Activated gamma-delta T cell treated with anti-CD3 and anti-CD28 coated beads, Interleukin-2, amount 50 U/mL, for 16 hours (primary cell): ENCODE results near the gene CABP1.
"Not testable (repeated sequence)": the region's sequence is repeated elsewhere in the genome, so short reads cannot be mapped to it uniquely, and the experiment has no call there.

Experiments
- DNase-seq: peaks from one replicate; pipeline ENCODE4 v3.0.0-alpha.2; 2020; ENCODE audit warnings: low read depth

Gene CABP1

DNA sequence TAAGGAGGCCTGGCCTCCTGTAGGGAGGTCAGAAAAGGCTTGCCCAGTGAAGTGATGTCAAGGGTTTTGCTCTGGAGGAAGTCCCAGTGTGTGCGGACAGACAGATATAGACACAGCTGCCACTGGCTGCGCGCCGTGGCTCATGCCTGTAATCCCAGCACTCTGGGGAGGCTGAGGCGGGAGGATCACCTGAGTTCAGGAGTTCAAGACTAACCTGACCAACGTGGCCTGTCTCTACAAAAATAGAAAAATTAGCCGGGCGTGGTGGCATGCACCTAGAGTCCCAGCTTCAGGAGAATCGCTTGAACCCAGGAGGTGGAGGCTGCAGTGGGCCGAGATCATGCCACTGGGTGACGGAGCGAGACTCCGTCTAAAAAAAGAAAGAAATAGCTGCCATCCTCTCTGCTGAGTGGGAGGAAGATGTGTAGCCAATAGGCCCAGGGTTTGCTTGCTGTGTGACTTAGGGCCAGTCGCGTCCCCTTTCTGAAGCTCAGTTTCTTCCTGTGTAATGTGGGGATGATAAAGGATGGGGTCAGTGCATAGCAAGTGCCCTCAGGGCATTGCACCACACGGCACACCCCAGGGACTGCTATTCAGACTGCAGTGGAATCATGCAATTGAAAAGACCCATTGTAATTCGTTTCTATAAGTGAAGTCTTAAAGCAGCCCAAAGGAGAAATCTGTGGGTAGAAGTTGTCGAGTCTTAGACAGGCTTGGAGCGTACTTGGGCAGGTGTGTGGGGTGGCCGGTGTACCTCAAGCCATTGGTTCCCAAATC, 27.9 kb downstream of the CABP1 start:
- DNase-seq: no peak

GRCh38 chr12:120668868-120669840, 28.7 kb downstream of the CABP1 start:
- DNase-seq: no peak

GRCh38 chr12:120670237-120670636, 29.8 kb downstream of the CABP1 start:
- not testable (repeated sequence) for DNase-seq

- no peak for DNase-seq
These were observed 30.2 kb downstream of the CABP1 start for GRCh38 chr12:120670667-120671066.

DNA sequence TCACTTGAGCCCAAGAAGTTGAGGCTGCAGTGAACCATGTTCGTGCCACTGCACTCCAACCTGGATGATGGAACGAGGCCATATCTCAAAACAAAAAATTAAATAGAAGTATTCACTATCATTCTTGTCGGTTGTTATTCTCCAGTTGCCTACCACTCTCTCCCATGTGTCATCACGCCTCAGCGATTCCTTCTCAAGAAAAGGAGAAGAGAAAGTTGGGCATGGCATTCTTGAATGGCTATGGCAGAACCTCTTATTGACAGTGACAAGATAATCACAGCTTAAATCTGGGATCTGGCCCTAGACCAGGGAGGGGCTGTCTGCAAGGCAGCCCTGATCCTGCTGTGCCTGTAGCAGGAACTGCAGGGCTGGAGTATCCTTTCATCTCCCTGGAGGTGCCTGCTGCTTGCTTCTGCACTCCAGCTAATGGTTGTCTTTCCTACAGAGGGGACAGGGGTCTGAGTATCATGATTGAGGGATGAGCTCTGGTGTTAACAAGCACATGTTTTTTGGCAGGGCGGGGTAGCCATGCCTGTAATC, 33.7 kb downstream of the CABP1 start:
- DNase-seq: no peak

DNA sequence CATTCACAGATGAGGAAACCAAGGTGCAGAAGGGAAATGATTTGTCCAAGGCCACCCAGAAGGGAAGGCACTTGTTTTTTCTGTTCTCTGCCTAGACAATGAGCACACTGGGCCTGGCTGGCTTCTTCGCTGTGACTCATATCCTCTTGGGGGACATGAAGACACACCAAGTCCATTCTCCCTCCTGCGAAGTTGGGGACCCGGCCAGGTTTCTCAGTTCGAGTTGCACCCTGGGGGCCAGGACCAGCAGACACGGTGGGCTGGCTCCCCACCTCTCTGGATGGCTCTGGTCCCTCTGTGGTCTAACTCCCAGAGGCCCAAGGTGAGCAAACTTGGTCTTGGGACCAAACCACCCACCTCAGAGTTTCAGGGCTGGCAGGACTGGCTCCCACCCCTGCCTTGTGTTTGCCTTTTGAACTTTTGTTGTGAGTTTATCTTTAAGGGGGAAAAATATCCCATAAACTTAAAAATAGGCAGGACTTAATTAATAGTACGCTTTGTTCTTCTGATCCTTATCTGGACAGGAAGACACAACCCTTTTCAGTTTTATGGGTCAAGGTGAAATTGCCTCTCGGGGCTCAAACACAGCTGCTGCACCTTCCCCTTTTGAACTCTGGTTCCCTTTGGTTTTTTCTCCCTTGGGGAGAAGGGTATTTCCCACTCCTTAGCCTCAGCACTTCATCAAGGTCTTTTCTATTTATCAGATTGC, 37.5 kb downstream of the CABP1 start:
- no peak for DNase-seq

- DNase-seq: no peak
These were observed 38.1 kb downstream of the CABP1 start for GRCh38 chr12:120678572-120678971.

DNA sequence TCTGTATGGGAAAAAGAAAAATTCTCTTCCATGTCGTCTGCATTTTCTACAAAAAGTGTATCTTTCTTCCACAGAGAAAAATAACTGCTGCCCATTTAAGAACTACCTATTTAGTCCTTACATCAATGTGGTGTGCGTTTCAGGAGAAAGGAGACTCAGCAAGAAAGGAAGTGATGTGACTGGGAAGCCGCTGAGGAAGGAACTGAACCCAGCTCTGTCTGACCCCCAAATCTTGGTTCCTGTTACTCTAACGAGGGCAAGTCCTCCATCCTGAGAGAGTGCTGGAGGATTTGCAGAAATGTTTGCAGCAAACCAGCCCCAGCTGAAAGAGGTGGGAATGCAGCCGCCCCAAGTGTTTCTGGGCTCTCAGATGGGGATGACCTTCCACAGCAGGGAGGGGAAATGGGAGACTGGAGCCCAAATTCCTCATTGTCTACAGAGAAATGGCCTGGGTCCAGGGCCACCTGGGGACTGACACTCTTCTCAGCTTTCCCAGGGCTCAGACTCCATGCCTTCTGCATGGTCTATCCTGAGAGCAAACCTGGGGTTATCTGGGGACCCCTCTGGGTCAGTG, 39.8 kb downstream of the CABP1 start:
- no peak for DNase-seq

- no peak for DNase-seq
These were observed 44.1 kb downstream of the CABP1 start for GRCh38 chr12:120684523-120684932.

GRCh38 chr12:120685522-120685921, 45.1 kb downstream of the CABP1 start:
- no peak for DNase-seq

GRCh38 chr12:120686151-120686689, 45.8 kb downstream of the CABP1 start:
- peak; percentile 94 for DNase-seq

DNA sequence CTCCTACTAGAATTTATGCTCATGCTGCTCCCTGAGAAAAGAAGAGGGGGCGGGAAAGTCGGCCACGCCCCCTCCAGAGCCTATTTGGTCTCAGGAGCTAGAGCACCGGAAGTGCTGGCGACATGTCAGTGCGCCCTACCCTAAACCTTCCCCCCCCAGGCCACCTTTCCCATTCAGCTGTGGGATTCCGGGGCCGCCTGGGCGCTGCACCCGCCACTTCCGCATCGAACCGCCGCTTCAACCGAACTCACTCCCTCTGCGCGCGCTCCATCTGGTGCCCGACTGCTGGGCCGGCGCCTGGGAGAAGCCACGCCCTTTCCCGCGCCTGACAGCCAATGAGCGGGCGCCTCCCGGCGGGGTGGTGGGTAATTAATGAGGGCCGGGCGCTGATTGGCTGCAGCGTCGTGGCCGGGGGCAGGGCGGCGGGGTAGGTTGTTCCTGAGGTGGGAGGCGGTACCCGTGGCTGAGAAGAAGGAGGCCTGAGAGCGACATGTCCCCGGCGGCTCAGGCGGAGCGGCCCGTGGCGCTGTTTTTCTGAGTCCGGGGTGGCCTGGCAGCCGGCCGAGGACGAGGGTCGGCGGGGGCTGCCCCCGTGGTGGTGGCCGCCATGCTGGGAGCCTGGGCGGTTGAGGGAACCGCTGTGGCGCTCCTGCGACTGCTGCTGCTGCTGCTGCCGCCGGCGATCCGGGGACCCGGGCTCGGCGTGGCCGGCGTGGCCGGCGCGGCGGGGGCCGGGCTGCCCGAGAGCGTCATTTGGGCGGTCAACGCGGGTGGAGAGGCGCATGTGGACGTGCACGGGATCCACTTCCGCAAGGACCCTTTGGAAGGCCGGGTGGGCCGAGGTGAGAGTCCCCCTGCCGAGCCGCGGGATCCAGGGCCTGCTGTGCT, 46.5 kb downstream of the CABP1 start, which contains the start of gene MLEC:
MLEC (plus strand) TSS at position 460 of the 888 bp plus-strand sequence; CDS start at position 608, 148 bp downstream.
- peak; percentile 99 for DNase-seq

DNA sequence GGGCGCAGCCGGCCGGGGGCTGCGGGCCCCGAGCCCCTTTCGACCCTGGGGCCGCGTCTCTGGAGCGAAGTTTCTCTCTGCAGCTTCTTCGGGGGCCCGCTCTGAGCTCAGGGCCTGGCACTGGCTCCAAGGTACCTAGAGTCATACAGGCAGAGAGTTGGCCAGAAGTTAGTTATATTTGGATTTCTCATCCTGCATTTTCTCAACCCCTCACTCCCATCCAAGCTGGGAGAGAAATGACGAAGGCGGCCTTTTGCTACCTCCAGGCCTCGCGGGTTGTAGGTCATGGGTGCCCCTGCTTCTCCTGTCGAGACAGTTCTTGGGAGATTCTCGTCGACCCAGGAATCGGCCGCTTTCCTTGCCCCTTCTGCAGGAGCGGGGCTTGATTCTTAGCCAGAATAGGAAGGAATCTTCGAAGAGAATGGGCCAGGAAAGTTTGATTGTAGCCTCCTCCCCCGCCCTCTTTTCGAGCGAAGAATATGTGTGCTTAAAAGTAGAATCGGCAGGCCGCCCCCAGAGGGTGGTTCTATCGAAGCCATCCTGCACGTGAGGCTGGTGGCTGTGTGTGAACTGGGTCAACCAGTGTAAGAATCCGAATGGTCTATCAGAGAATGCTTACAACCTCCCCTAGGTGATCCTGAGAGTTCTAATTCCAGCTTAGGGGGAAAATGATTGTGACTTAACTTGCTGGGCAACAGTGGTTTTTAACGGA, 47.3 kb downstream of the CABP1 start:
- peak; percentile 9 for DNase-seq

DNA sequence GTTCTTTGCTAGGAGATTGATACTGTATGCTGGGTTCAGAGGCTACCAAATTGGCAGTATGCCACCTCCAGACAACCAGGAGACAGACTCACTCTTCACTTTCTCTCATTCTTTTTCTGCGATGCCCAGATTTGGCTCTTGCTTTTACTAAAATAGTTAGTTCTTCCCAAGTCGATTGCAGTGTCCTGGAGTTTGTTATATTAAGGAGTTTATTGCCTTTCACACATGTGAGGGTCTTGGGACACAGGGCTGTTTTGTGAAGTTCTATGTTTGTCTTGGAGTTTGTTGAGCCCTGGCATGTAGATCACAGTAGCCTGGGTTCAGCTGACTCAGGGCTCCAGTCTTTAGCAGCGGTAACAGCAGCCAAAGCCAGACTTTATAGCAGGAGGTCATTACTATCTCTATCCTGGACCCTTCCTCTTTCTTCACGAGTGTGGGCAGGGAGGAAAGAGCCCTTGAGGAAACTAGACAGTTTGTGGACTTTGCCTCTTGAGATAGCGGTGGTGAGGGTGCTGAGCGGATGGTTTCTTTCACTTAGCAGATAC, 48.2 kb downstream of the CABP1 start:
- no peak for DNase-seq

- DNase-seq: no peak
These were observed 49.1 kb downstream of the CABP1 start for GRCh38 chr12:120689397-120690082.

GRCh38 chr12:120690083-120690450, 49.6 kb downstream of the CABP1 start:
- DNase-seq: no peak

GRCh38 chr12:120690978-120691377, 50.6 kb downstream of the CABP1 start:
- DNase-seq: no peak

GRCh38 chr12:120692524-120693033, 52.2 kb downstream of the CABP1 start:
- no peak for DNase-seq
